GM08714 (cell line): ENCODE results near the gene ARGLU1.

Experiments
- H3K4me3 ChIP-seq: fragments of 200-500 bp; sonication (Bioruptor generic); 2 replicates; pipeline ENCODE4 v1.5.1; 2014; ENCODE audit warnings: mild to moderate bottlenecking, low read length, inconsistent platforms
- ZNF274 ChIP-seq: IDR thresholded peaks from 2 replicates; pipeline ENCODE4 v1.6.1; 2012; ENCODE audit warnings: mild to moderate bottlenecking, low read depth, low read length

The ARGLU1 gene

GRCh38 chr13:106530171-106530851 is 37.6 kb downstream of the ARGLU1 start:
- H3K4me3 ChIP-seq: no peak overlapping the region
- TF ChIP-seq ZNF274: no peak

- H3K4me3 ChIP-seq: no peak overlapping the region
- no peak for TF ChIP-seq ZNF274
These were observed 38.3 kb downstream of the ARGLU1 start for GRCh38 chr13:106529415-106530170.

- no peak overlapping the region for H3K4me3 ChIP-seq
- TF ChIP-seq ZNF274: no peak
These were observed 39.1 kb downstream of the ARGLU1 start for GRCh38 chr13:106528718-106529414.

GRCh38 chr13:106527826-106528225 is 40.1 kb downstream of the ARGLU1 start:
- no peak overlapping the region for H3K4me3 ChIP-seq
- no peak for TF ChIP-seq ZNF274

- no peak for TF ChIP-seq ZNF274
- H3K4me3 ChIP-seq: no peak overlapping the region
These were observed 40.5 kb downstream of the ARGLU1 start for GRCh38 chr13:106527445-106527801.

- no peak overlapping the region for H3K4me3 ChIP-seq
- TF ChIP-seq ZNF274: no peak
These were observed 41.0 kb downstream of the ARGLU1 start for GRCh38 chr13:106526738-106527444.

GRCh38 chr13:106525865-106526264 is 42.1 kb downstream of the ARGLU1 start:
- no peak for TF ChIP-seq ZNF274
- no peak overlapping the region for H3K4me3 ChIP-seq

GRCh38 chr13:106524108-106524507 is 43.8 kb downstream of the ARGLU1 start:
- H3K4me3 ChIP-seq: no peak overlapping the region
- no peak for TF ChIP-seq ZNF274

- no peak overlapping the region for H3K4me3 ChIP-seq
- TF ChIP-seq ZNF274: no peak
These were observed 44.4 kb downstream of the ARGLU1 start for GRCh38 chr13:106523576-106523975.

GRCh38 chr13:106522898-106523525 is 44.9 kb downstream of the ARGLU1 start:
- TF ChIP-seq ZNF274: no peak
- H3K4me3 ChIP-seq: no peak overlapping the region

GRCh38 chr13:106522112-106522705 is 45.7 kb downstream of the ARGLU1 start:
- TF ChIP-seq ZNF274: no peak
- H3K4me3 ChIP-seq: no peak overlapping the region

- TF ChIP-seq ZNF274: no peak
- H3K4me3 ChIP-seq: no peak overlapping the region
These were observed 46.7 kb downstream of the ARGLU1 start for GRCh38 chr13:106521095-106521799.
